WTC11 (cell line): ENCODE results near the gene CIPC.

ENCODE experiments used
- ATF1 ChIP-seq: sonication (generic); formaldehyde crosslinking; IDR thresholded peaks from 2 replicates; pipeline ENCODE4 v1.8.1; 2023; ENCODE audit warnings: mild to moderate bottlenecking, moderate library complexity, missing genetic modification reagents
- CREB1 ChIP-seq: sonication (generic); formaldehyde crosslinking; IDR thresholded peaks from 2 replicates; pipeline ENCODE4 v1.8.0; 2023; ENCODE audit warnings: mild to moderate bottlenecking, missing genetic modification reagents
- ESRRA ChIP-seq: sonication (generic); formaldehyde crosslinking; IDR thresholded peaks from 2 replicates; pipeline ENCODE4 v1.8.1; 2022; ENCODE audit warnings: mild to moderate bottlenecking, missing genetic modification reagents, borderline replicate concordance
- ETV6 ChIP-seq: sonication (generic); formaldehyde crosslinking; IDR thresholded peaks from 2 replicates; pipeline ENCODE4 v1.8.1; 2022; ENCODE audit warnings: mild to moderate bottlenecking, missing genetic modification reagents
- FOXK1 ChIP-seq: sonication (generic); formaldehyde crosslinking; IDR thresholded peaks from 2 replicates; pipeline ENCODE4 v1.8.0; 2022; ENCODE audit warnings: mild to moderate bottlenecking, moderate library complexity, missing genetic modification reagents
- NFATC4 ChIP-seq: fragments of 250-450 bp; sonication (Bioruptor Pico); IDR thresholded peaks from 2 replicates; pipeline ENCODE4 v1.9.0; 2021; ENCODE audit warnings: mild to moderate bottlenecking
- NR3C1 ChIP-seq: sonication (generic); formaldehyde crosslinking; conservative IDR thresholded peaks from 2 replicates; pipeline ENCODE4 v1.8.1; 2023; ENCODE audit warnings: low read depth, mild to moderate bottlenecking, missing genetic modification reagents
- SMAD3 ChIP-seq: sonication (generic); formaldehyde crosslinking; IDR thresholded peaks from 2 replicates; pipeline ENCODE4 v1.8.0; 2022; ENCODE audit warnings: missing genetic modification reagents, mild to moderate bottlenecking, borderline replicate concordance
- SP1 ChIP-seq: sonication (generic); formaldehyde crosslinking; conservative IDR thresholded peaks from 2 replicates; pipeline ENCODE4 v1.8.1; 2022; ENCODE audit warnings: missing genetic modification reagents
- TEAD4 ChIP-seq: sonication (generic); formaldehyde crosslinking; IDR thresholded peaks from 2 replicates; pipeline ENCODE4 v1.8.0; 2022; ENCODE audit warnings: mild to moderate bottlenecking, missing genetic modification reagents
- ZBTB21 ChIP-seq: sonication (generic); formaldehyde crosslinking; IDR thresholded peaks from 2 replicates; pipeline ENCODE4 v1.8.1; 2023; ENCODE audit warnings: mild to moderate bottlenecking, missing genetic modification reagents, borderline replicate concordance
- TF ChIP-seq, protein P1 (sequence below): fragments of 200-600 bp; IDR thresholded peaks from 2 replicates; pipeline ENCODE4 v1.8.0; 2022; ENCODE audit warnings: antibody characterized with exemption
- TF ChIP-seq, protein P2 (sequence below): sonication (generic); formaldehyde crosslinking; IDR thresholded peaks from 2 replicates; pipeline ENCODE4 v1.8.1; 2023; ENCODE audit warnings: mild to moderate bottlenecking, missing genetic modification reagents, moderate library complexity
- TF ChIP-seq, protein P3 (sequence below): sonication (generic); formaldehyde crosslinking; IDR thresholded peaks from 2 replicates; pipeline ENCODE4 v1.8.1; 2022; ENCODE audit warnings: low read depth, missing genetic modification reagents, borderline replicate concordance

- TF ChIP-seq ATF1 (CRISPR knock-in tag): no peak
- TF ChIP-seq, protein P1, sequence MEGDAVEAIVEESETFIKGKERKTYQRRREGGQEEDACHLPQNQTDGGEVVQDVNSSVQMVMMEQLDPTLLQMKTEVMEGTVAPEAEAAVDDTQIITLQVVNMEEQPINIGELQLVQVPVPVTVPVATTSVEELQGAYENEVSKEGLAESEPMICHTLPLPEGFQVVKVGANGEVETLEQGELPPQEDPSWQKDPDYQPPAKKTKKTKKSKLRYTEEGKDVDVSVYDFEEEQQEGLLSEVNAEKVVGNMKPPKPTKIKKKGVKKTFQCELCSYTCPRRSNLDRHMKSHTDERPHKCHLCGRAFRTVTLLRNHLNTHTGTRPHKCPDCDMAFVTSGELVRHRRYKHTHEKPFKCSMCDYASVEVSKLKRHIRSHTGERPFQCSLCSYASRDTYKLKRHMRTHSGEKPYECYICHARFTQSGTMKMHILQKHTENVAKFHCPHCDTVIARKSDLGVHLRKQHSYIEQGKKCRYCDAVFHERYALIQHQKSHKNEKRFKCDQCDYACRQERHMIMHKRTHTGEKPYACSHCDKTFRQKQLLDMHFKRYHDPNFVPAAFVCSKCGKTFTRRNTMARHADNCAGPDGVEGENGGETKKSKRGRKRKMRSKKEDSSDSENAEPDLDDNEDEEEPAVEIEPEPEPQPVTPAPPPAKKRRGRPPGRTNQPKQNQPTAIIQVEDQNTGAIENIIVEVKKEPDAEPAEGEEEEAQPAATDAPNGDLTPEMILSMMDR: no peak
- TF ChIP-seq NFATC4 (CRISPR knock-in tag): no peak
- no peak for TF ChIP-seq ETV6 (CRISPR knock-in tag)
- no peak for TF ChIP-seq SMAD3 (CRISPR knock-in tag)
- no peak for TF ChIP-seq CREB1
- TF ChIP-seq FOXK1: no peak
- TF ChIP-seq SP1 (CRISPR knock-in tag): no peak
- TF ChIP-seq, protein P2, sequence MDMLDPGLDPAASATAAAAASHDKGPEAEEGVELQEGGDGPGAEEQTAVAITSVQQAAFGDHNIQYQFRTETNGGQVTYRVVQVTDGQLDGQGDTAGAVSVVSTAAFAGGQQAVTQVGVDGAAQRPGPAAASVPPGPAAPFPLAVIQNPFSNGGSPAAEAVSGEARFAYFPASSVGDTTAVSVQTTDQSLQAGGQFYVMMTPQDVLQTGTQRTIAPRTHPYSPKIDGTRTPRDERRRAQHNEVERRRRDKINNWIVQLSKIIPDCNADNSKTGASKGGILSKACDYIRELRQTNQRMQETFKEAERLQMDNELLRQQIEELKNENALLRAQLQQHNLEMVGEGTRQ (CRISPR knock-in tag): no peak
- no peak for TF ChIP-seq ESRRA
- TF ChIP-seq ZBTB21: no peak
- no peak for TF ChIP-seq TEAD4 (CRISPR knock-in tag)
- TF ChIP-seq, protein P3, sequence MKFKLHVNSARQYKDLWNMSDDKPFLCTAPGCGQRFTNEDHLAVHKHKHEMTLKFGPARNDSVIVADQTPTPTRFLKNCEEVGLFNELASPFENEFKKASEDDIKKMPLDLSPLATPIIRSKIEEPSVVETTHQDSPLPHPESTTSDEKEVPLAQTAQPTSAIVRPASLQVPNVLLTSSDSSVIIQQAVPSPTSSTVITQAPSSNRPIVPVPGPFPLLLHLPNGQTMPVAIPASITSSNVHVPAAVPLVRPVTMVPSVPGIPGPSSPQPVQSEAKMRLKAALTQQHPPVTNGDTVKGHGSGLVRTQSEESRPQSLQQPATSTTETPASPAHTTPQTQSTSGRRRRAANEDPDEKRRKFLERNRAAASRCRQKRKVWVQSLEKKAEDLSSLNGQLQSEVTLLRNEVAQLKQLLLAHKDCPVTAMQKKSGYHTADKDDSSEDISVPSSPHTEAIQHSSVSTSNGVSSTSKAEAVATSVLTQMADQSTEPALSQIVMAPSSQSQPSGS: no peak
- no peak for TF ChIP-seq NR3C1 (CRISPR knock-in tag)
These were observed 30.4 kb downstream of the CIPC start for GRCh38 chr14:77128414-77128891.
